DMS53 treated with DMSO at 0.1 percent for 48 hours (cell line): ENCODE data around the gene TAF3.

Source experiments
- DNase-seq: peaks from one replicate; lab custom pipeline; 2025; ENCODE audit not compliant: unreplicated experiment; lab: John Stamatoyannopoulos, UW

TAF3 gene

DNA sequence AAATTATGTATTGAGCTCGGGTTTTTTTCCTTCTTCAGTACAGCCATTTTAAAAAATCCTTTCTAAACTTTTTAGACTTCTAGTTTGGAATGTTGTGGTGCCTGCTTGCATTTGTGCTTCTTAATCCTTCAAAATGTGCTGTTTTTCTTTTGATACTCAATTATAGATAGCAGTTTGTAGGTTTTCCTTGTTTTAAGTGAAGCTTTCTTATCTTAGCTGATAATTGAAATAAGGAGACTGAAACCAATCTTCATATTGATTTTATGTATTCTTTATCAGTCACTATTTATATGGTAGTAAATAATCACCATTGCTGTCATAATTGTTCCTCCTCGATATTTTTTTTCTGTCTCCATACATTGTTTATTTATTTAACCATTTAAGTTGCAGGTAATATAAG, 56.6 kb downstream of the TAF3 start:
- no peak for DNase-seq

DNA sequence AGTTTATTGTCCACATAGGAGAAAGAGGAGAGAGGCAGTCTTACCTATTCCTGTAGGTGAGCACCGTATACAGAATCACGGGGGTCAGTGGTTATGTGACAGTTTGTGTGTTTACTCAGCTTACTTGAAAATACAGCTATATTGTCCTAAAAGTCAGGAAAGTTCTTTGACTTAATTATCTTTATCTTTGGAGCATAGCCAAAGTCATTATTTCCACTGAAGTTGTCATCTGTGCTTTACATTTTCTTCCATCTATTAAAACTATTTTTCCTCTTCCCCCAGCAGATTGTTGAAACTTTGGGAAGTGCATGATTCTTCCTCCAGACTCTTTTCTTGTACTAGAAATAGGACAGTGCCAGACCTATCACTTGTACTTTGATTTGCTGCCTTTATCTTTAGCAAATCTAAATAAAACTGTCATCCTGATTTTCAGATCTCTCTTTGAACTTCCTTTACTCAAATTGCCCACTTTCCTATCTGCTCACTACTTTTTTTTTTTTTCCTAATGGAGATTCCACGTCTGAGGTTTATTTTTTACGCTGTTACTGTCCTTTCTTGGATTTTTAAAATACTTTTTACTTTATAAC, 58.3 kb downstream of the TAF3 start:
- DNase-seq: no peak

DNA sequence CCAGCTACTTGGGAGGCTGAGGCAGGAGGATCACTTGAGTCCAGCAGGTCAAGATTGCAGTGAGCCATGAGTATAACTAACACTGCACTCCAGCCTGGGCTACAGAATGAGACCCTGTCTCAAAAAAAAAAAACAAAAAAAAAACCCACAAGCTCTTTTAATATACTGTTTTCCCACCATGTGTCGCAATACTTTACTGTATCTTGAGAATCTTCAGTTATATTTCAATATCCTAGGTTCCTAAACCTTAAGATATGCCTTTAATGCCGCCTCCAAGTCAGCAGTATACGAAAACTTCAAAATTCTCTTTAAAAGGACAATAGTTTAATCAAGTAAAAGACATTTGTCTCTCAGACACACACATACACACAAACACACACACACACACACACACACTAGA, 62.8 kb downstream of the TAF3 start:
- no peak for DNase-seq

DNA sequence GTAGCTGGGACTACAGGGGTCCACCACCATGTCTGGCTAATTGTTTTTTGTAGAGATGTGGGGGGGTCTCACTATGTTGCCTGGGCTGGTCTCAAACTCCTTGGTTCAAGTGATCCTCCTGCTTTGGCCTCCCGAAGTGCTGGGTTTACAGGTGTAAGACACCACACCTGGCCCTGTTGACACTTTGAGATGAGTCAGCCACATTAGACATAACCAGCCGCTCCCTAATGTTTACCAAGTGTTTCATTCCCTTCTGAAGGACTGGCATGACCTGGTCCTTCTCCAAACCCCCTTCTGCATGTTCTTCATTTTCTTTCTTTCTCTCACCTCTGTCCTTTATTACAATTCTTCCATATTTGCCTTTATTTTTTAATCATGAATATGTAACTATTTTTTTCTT, 67.8 kb downstream of the TAF3 start:
- DNase-seq: peak; percentile 56

DNA sequence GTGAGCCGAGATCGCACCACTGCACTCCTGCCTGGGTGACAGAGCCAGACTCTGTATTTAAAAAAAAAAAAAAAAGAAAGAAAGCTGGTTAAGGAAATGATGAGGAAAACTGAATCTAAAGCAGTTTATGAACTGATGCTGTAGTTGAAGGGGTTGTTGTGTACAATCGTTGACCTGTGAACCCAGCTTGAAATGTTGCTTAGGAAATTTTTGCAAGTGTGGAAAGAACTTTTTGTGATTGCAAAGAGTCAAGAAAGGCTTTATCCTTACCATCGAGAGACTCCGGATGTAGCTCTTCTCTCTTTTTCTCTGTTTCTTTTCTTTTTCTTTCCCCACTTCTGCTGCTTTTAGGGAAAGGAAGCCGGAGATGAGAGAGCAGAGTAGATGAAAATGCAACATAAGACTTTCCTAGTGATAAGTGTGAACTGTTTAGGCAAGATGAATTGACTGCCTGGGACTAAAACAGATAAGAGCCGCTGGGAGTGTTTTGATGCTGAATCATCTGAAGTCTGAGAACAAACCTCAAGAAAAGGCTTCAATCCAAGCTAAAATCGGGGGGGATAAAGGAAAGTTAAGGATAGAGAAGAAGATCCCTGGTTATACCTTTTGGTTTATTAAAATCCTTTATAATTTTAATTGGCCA, 69.0 kb downstream of the TAF3 start:
- no peak for DNase-seq

DNA sequence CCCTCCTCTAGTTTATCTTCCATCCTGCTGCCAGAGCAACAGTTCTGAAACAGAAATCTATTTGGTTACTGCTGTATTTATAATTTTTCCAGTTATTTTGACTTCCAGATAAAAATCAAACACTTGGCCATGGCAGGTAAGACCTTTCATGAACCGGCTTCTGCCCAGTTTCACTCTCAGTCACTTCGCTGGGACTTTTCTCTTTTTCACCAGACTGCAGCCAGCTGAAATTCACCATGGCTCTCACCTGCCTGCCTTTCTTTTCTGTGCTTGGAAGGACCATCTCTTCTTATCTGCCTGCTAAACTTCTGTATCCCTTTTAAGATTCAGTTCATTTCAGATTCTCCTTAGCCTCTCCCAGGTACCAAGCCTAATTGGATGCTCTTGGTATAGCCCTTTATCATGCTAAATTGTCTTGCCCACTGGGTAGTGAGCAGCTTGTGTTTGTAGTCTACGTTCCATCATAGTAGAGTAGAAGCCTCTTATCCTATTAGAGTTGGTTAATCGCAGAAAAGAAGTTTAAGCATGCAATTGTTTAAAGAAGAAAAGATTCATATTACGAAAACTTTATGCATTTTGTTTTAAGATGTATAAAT, 71.7 kb downstream of the TAF3 start:
- no peak for DNase-seq

DNA sequence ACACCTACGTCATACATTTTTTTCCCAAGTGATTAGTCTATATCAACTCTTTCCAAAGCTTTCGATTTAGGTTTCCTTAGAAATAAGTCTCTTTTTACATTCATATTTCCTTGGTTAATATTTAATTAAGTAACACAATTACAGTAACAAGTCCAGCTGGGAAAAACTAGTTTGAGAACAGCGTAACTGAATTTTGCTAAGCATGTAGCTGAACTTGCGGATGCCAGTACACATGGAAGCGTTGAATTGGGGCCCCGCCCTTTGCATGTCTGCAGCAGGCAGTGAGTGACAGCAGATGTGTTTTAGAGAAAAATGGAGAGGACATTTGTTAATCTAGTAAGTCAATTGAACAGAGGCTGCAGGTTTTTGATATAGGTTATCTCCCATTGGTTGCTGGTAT, 72.5 kb downstream of the TAF3 start:
- DNase-seq: no peak

DNA sequence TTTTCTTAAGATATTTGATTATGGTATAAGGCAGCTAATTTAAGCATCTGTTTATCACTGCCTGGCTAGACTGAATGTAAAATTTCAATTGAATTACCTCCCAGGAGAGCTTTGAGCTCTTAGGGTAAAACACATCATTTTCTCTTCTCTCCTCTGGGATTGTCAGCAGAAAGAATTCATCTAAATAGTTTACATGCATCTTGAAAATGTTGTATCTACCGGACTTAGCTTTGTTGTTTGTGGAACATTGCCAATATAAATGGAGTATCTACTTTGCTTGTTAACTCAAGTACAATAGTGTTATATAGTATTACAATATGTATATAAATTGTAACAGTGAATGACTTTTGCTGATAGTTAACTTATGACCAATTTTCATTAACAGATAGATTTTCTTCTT, 73.3 kb downstream of the TAF3 start:
- DNase-seq: no peak

DNA sequence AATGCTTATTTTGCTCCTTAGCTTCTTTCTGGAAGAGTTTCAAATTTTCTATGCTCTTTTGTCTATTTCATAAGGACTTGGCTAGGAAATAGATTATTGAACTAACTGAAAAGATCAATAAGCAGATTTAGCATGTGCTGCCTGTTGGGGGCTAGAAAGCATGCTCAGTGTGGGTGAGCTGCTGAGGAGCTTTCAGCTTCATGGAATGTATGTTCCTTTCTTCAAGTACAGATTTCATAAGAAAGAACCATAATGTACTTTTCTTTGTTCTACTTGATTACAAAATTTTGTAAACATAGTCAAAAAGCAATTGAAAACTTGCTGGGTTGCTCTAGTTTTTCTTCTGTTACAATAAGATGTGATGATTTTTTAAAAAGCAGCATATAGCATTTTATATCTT, 73.8 kb downstream of the TAF3 start:
- no peak for DNase-seq

DNA sequence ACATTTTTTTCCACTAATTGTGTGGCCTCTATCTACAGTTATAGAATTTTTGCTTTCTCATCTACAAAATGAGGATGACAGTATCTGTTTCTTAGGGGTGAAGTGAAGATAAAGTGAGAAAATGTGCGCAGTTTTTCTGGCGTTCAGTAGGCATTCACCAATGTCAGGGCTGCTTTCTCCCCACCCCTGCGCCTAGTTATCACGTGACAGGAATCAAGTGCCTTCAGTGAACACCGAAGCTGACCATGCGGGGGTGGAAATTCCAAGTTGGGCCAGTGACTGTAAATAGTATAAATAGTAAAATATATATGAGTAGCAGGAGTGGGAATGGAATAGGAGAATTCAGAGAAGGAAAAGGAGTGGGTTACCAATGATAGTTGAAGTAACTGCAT, 77.4 kb downstream of the TAF3 start:
- DNase-seq: no peak

DNA sequence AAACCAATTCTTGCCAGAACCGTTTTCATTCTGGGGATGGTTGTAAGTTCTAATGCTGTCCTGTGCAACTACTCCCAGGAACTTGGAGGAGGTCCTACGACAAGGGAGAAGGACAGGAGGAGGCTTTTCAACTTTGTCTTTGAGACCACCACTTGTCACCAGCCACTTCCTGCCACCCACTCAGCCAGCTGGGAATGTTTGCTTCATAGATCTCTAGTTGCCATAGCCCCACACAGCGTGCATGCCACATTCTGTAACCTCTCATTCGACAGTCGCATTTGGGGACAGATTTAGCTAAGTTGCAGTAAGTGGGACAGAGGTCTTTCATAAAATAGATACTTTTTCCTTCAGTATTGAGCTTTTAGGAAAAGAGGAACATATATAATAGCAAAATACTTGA, 78.0 kb downstream of the TAF3 start:
- no peak for DNase-seq

DNA sequence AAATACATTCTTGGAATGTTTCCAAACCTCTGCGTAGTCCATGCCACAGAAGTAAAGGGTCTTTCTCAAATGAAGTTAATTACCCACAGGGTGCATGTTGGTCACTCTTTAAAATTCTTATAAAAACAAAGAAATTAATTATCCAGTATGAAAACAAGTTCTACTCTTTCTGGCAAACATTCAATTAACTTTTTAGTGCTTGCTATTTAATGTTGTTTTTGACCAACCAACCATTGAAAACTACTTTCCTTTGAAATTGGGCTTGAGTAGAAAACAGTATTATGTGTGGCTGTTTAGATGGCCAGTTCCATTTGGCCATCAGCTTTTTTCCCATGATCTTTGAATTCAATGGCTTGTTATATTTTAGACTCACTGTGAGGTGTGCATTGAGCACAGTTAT, 83.0 kb downstream of the TAF3 start:
- no peak for DNase-seq

DNA sequence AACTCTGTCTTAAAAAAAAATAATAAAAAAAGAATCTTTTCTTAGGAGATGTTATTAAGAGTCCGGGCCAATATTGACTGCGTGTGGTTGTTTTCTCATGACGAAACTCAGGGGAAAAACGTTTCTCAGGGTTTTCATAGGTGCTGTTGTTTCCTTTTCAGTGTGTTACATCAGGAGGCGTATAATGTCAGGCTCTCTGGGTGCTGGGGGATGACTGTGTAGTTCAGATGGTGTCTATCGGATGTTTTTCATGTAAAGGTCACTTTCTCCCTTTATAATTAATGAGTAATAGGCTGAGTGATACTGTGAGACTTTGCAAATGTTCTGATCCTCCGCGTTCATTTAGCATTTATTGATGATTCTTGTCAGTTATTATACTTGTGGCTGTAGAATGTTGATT, 84.1 kb downstream of the TAF3 start:
- no peak for DNase-seq

DNA sequence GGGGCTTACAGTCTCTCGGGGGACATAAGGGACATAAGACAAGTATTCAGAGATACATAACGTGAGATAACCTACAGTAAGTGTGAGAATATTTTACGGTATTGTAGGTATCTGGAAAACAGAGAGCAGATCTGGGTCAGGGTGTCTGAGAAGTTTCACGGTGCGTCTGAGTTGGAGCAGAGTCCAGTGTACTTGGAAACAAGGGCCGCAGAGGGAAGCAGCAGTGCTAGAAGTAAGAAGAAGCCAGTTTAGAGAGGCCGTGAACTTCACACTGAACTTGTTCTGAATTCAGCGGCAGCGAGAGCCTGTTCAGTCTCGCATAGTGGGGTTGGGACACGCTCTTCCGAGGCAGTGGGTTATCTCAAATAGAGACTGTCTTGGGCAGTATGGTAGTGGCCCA, 85.5 kb downstream of the TAF3 start:
- no peak for DNase-seq

DNA sequence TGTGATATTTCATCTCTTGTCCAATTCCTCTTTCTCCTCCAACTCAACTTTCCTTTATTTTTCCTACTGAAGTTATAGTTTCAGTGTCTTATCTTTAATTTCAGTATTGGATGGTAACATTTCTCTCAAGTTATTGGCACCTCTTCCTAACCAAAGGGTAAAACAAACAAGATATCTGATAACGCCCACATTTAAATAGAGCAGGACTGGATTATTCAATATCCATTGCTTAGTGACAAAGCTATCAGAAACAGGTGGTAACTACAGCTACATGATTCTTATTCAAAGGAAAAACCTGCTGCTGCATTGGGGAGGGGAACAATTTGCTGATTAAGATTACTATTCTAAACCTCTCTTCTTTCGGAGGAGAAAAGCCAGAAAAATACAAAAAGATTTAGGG, 87.8 kb downstream of the TAF3 start:
- DNase-seq: no peak

DNA sequence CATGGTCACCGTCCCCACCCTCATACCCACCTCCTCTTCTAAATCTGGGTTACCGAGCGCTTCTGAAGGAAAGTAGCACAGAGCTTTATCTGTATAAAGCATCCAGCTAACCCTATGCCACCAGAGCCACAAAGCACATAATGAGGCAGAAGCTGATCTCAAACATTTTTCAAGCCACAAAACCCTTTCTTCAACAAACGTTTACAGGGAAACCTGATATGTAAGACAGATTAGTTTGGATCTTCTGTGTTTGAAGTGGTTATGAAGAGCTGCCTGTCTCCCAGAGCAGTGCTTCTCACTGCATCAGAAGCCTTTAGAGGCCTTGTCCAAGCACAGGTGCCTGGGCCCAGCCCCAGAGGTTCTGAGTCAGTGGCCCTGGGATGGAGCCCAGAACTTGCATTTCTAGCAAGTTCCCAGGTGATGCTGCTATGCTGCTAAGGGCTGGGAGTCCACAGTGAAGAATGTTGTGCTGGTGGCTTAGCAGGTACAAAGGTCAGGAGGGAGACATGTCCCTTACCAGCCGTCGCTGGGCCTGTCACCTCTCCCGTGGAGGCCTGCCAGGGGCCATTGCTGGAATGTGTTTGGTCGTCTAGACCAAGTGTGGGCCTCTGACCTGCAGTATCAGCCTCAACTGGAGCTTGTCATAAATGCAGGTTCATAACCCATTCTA, 90.4 kb downstream of the TAF3 start:
- no peak for DNase-seq

DNA sequence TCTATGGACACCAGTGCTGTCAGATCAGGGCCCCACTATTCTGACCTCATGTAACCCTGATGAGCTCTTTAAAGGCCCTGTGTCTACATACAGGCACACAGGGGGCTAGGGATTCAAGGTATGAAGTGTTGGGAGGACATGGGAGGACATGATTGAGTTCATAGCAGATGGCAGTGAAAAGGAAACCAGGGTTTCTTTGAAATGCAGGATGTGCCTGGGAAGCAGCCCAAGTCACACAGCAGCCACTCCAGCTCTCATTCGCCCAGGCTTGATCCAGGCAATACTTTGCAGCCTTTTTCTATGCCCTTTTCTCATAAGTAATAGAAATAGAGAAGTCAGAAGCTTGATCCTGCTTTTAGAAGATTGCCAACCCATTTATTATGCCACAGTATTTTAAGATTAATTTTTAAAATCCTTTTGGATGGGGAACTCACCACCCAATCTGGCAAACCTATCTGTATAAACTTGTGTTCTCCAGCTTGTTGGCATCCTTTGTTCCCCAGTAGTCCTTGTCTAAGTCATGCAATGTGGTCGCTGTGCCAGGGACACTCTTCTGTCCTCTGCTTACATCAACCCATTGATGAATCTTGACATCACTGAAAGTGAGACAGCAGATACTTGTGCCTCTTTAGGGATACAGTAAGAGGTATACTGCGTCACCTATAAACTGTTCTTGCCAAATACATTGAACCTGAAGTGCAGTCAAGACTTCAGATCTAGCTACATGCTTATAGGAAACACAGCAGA, 95.0 kb downstream of the TAF3 start:
- DNase-seq: no peak

DNA sequence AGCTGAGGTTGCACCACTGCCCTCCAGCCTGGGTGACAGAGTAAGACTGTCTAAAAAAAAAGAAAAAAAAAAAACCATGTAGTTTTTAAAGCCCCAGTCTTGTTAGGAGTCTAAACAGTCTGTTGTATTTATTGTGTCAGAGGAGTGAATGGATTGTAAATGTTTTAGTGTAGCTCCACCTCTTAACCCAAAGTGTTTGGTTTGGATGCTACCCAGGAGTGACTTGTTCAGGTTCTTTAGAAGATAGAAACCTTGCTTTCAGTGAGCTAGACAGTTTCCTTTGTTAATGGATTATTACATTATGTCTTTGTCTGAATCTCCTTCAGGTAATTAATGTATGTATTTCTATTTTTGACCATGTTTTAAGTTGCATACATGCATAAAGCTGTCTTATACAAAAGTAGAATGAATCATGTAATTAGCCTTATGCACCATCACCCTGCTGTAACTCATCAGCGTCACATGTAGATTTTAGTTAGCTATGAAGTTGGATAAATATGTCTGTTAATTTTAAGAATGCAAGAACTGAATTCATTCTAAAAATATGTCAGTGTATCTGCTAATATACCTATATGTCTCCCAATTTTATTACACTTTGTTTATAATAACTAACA, 97.7 kb downstream of the TAF3 start:
- DNase-seq: no peak

DNA sequence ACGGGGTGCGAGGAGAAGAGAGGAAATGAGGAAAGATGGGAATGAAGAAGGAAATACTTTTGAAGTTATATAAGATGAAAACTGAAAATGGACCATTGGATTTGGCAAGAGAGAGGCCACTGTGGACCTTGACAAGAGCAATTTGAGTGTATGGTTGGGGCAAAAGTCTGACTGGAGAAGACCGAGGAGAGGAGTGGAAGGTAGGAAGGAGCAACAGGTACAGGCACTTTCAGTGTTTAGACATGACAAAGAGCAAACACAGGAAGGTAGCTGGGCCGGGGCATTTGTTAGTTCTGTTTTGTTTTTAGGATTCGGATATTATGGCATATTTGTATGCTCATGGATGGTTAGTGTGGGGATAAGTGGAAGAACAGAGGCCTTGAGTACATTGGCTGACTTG, 99.4 kb downstream of the TAF3 start:
- DNase-seq: no peak

DNA sequence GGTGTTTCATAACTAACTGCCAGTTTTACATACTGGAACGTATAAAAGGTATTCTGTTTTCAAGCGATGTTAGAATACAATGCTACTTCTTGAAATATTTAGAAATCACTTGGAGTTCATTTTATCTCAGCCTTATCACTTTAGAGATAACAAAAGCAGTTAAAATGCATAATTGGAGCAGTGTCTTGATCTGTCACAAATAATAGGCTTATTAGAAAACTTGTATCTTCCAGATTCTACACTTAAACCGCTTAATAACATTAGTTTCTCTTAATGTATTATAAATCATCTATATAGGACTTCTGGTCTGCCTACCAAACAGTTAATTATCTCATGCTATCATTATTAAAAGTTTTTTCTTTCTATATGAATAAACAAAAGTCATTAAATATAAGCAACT, 104.4 kb downstream of the TAF3 start:
- DNase-seq: no peak

DNA sequence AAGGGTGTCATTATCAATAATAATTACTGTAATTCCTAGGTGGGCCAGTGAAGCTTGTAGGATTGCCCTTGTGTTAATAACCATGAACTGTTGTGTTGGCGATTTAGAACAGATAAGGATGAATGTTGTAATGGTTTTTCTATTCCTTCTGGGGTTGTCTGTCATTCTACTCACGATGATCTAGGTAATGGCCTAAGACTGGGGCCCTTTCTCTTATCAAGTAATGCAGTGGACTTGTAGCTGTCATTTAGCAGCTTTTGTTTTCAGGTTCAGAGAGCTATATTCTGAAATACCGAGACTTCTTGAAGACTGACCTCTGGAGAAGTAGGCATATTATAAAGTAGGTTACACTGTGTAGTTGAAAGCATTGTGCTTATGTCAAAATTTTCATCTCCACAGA, 110.2 kb downstream of the TAF3 start:
- no peak for DNase-seq
